Type B pancreatic cell (in vitro differentiated cells): ENCODE data around the gene POLR3B. TPM values are rescaled to one million over a fixed set of nuclear protein-coding genes. Genes with fewer than 3 reads are reported as not detected.

Experiments used
- DNase-seq: peaks from one replicate; pipeline ENCODE4 v3.0.0; 2021; ENCODE audit warnings: mixed read lengths; ENCODE audit not compliant: unreplicated experiment; ENCODE audit errors: extremely low spot score
- H3K27ac Mint-ChIP-seq: 2 replicates; pipeline ENCODE4 v1.8.0; 2021; ENCODE audit warnings: mild to moderate bottlenecking, mixed read lengths
- H3K27me3 Mint-ChIP-seq: 2 replicates; pipeline ENCODE4 v1.8.0; 2021; ENCODE audit warnings: mixed read lengths
- H3K36me3 Mint-ChIP-seq: 2 replicates; pipeline ENCODE4 v1.8.0; 2021; ENCODE audit warnings: mixed read lengths
- H3K4me1 Mint-ChIP-seq: one replicate; pipeline ENCODE4 v1.8.0; 2021; ENCODE audit warnings: mixed read lengths; ENCODE audit not compliant: unreplicated experiment
- H3K4me3 Mint-ChIP-seq: 2 replicates; pipeline ENCODE4 v1.8.0; 2021; ENCODE audit warnings: mild to moderate bottlenecking, mixed read lengths
- H3K9me3 Mint-ChIP-seq: 2 replicates; pipeline ENCODE4 v1.8.0; 2021; ENCODE audit warnings: mixed read lengths
- CTCF ChIP-seq: fragments of 200-600 bp; sonication (generic); conservative IDR thresholded peaks from 2 replicates; pipeline ENCODE4 v1.5.0; 2021; ENCODE audit warnings: antibody characterized with exemption, mild to moderate bottlenecking
- total RNA-seq: library from RNA; stranded (reverse); gene quantifications from 2 replicates; pipeline ENCODE4 v1.2.1, GENCODE V29; 2021; ENCODE audit warnings: low replicate concordance

POLR3B gene
- total RNA-seq, 1 donor from 2014 or later = 13.6 TPM

- no peak for DNase-seq
- Mint-ChIP-seq H3K4me3 (peak overlapping the region; percentile 10), H3K4me1 (peaks cover 11% of the 10 kb centered on the region), H3K9me3 (no peaks in the 10 kb centered on the region), H3K36me3 (peaks cover 7% of the 10 kb centered on the region), H3K27ac (no peak overlapping the region), H3K27me3 (no peaks in the 10 kb centered on the region)
- TF ChIP-seq CTCF = no peak
These were observed 135.3 kb downstream of the POLR3B start for GRCh38 chr12:106492857-106493256.

GRCh38 chr12:106493531-106493930, 136.0 kb downstream of the POLR3B start:
- Mint-ChIP-seq H3K9me3 (no peaks in the 10 kb centered on the region), H3K4me3 (peak overlapping the region; percentile 10), H3K27ac (no peak overlapping the region), H3K36me3 (peaks cover 11% of the 10 kb centered on the region), H3K4me1 (peaks cover 11% of the 10 kb centered on the region), H3K27me3 (no peaks in the 10 kb centered on the region)
- no peak for TF ChIP-seq CTCF
- DNase-seq = no peak

- DNase-seq = no peak
- peaks cover 11% of the 10 kb centered on the region for H3K4me1 Mint-ChIP-seq
- H3K27ac Mint-ChIP-seq = no peak overlapping the region
- H3K36me3 Mint-ChIP-seq = peaks cover 19% of the 10 kb centered on the region
- TF ChIP-seq CTCF = no peak
- H3K27me3 Mint-ChIP-seq = no peaks in the 10 kb centered on the region
- no peak overlapping the region for H3K4me3 Mint-ChIP-seq
- no peaks in the 10 kb centered on the region for H3K9me3 Mint-ChIP-seq
These were observed 137.9 kb downstream of the POLR3B start for GRCh38 chr12:106495354-106495965.

GRCh38 chr12:106498056-106498455, 140.5 kb downstream of the POLR3B start:
- Mint-ChIP-seq H3K36me3 (peaks cover 23% of the 10 kb centered on the region), H3K4me3 (no peak overlapping the region), H3K4me1 (peaks cover 5% of the 10 kb centered on the region), H3K9me3 (no peaks in the 10 kb centered on the region), H3K27ac (no peak overlapping the region), H3K27me3 (no peaks in the 10 kb centered on the region)
- no peak for DNase-seq
- no peak for TF ChIP-seq CTCF

- Mint-ChIP-seq H3K27ac (no peak overlapping the region), H3K4me1 (no peaks in the 10 kb centered on the region), H3K36me3 (peaks cover 28% of the 10 kb centered on the region), H3K4me3 (no peak overlapping the region), H3K27me3 (no peaks in the 10 kb centered on the region), H3K9me3 (no peaks in the 10 kb centered on the region)
- no peak for DNase-seq
- TF ChIP-seq CTCF = no peak
These were observed 142.1 kb downstream of the POLR3B start for GRCh38 chr12:106499628-106500027.

- Mint-ChIP-seq H3K36me3 (peaks cover 31% of the 10 kb centered on the region), H3K9me3 (no peaks in the 10 kb centered on the region), H3K27ac (no peak overlapping the region), H3K27me3 (no peaks in the 10 kb centered on the region), H3K4me3 (no peak overlapping the region), H3K4me1 (no peaks in the 10 kb centered on the region)
- TF ChIP-seq CTCF = no peak
- DNase-seq = no peak
These were observed 149.1 kb downstream of the POLR3B start for GRCh38 chr12:106506691-106507090.
